Loucy (cell line): ENCODE data around the gene NRIP1.

Source experiments
- H2AFZ ChIP-seq: fragments of 200-600 bp; sonication (generic); 2 replicates; pipeline ENCODE4 v1.6.0; 2016; ENCODE audit warnings: antibody characterized with exemption, mild to moderate bottlenecking, low read length, moderate library complexity
- H3F3A ChIP-seq: fragments of 200-600 bp; 2 replicates; pipeline ENCODE4 v1.6.0; 2016; ENCODE audit warnings: antibody characterized with exemption, low read depth, mild to moderate bottlenecking
- H3K27me3 ChIP-seq: fragments of 200-600 bp; sonication (generic); 2 replicates; pipeline ENCODE4 v1.6.1; 2014; ENCODE audit warnings: low read length, mild to moderate bottlenecking; ENCODE audit not compliant: insufficient read depth, poor library complexity, severe bottlenecking
- H3K36me3 ChIP-seq: fragments of 200-600 bp; sonication (generic); 2 replicates; pipeline ENCODE4 v1.6.1; 2016; ENCODE audit warnings: low read length; ENCODE audit not compliant: insufficient read depth
- H3K4me1 ChIP-seq: fragments of 200-600 bp; sonication (generic); 2 replicates; pipeline ENCODE4 v1.5.1; 2014; ENCODE audit warnings: low read length, mild to moderate bottlenecking; ENCODE audit not compliant: insufficient read depth, poor library complexity, severe bottlenecking
- H3K4me2 ChIP-seq: fragments of 200-600 bp; sonication (generic); 2 replicates; pipeline ENCODE4 v1.6.0; 2014; ENCODE audit warnings: antibody characterized with exemption, low read length, low read depth, mild to moderate bottlenecking; ENCODE audit not compliant: poor library complexity, severe bottlenecking
- H3K4me3 ChIP-seq: fragments of 200-600 bp; sonication (generic); 2 replicates; pipeline ENCODE4 v1.5.1; 2014; ENCODE audit warnings: low read length, mild to moderate bottlenecking, mixed read lengths; ENCODE audit not compliant: poor library complexity, severe bottlenecking
- H3K79me2 ChIP-seq: fragments of 200-600 bp; sonication (generic); 2 replicates; pipeline ENCODE4 v1.6.1; 2014; ENCODE audit warnings: low read length; ENCODE audit not compliant: insufficient read depth
- H3K9ac ChIP-seq: fragments of 200-600 bp; sonication (generic); 2 replicates; pipeline ENCODE4 v1.6.0; 2014; ENCODE audit warnings: mild to moderate bottlenecking, low read depth, low read length, moderate library complexity; ENCODE audit not compliant: poor library complexity, severe bottlenecking
- H3K9me2 ChIP-seq: fragments of 200-600 bp; sonication (generic); replicated peaks from 2 replicates; pipeline ENCODE4 v1.6.1; 2016; ENCODE audit warnings: low read depth, low read length, mixed read lengths
- H3K9me3 ChIP-seq: fragments of 200-600 bp; sonication (generic); 2 replicates; pipeline ENCODE4 v1.6.1; 2014; ENCODE audit warnings: mild to moderate bottlenecking, antibody characterized with exemption, low read length, low read depth; ENCODE audit not compliant: insufficient read depth
- H4K20me1 ChIP-seq: fragments of 200-600 bp; sonication (generic); 2 replicates; pipeline ENCODE4 v1.6.0; 2014; ENCODE audit warnings: antibody characterized with exemption, low read length, mild to moderate bottlenecking; ENCODE audit not compliant: insufficient read depth, poor library complexity, severe bottlenecking
- CTCF ChIP-seq: fragments of 200-600 bp; sonication (generic); conservative IDR thresholded peaks from 2 replicates; pipeline ENCODE4 v1.5.1; 2014; ENCODE audit warnings: mild to moderate bottlenecking, antibody characterized with exemption, low read length
- EZH2phosphoT487 ChIP-seq: fragments of 200-600 bp; IDR thresholded peaks from 2 replicates; pipeline ENCODE4 v1.6.1; 2018; ENCODE audit warnings: antibody characterized with exemption, mild to moderate bottlenecking, moderate library complexity, borderline replicate concordance

Gene NRIP1

GRCh38 chr21:15060543-15061175, 4.1 kb downstream of the NRIP1 start:
- Histone ChIP-seq H3K9ac (peak overlapping the region; percentile 90), H3K4me2 (peak overlapping the region; percentile 75), H2AFZ (no peak overlapping the region), H3K4me3 (peak overlapping the region; percentile 92), H3K9me3 (no peaks in the 10 kb centered on the region), H3K4me1 (peaks cover 68% of the 10 kb centered on the region), H3K9me2 (no peaks in the 10 kb centered on the region), H3F3A (no peaks in the 10 kb centered on the region), H4K20me1 (peaks cover 68% of the 10 kb centered on the region), H3K27me3 (no peaks in the 10 kb centered on the region), H3K79me2 (peaks cover 88% of the 10 kb centered on the region), H3K36me3 (no peaks in the 10 kb centered on the region)
- TF ChIP-seq EZH2phosphoT487 (no peak), CTCF (no peak)

- H3K9me3 ChIP-seq: no peaks in the 10 kb centered on the region
- no peaks in the 10 kb centered on the region for H3F3A ChIP-seq
- H3K9me2 ChIP-seq: no peaks in the 10 kb centered on the region
- H3K4me1 ChIP-seq: peaks cover 79% of the 10 kb centered on the region
- H3K4me3 ChIP-seq: peak overlapping the region; percentile 92
- peak overlapping the region; percentile 54 for H3K9ac ChIP-seq
- no peak for TF ChIP-seq CTCF
- peaks cover 80% of the 10 kb centered on the region for H4K20me1 ChIP-seq
- H3K36me3 ChIP-seq: no peaks in the 10 kb centered on the region
- peak overlapping the region; percentile 75 for H3K4me2 ChIP-seq
- peaks cover 100% of the 10 kb centered on the region for H3K79me2 ChIP-seq
- no peaks in the 10 kb centered on the region for H3K27me3 ChIP-seq
- H2AFZ ChIP-seq: no peak overlapping the region
Measured at GRCh38 chr21:15059397-15059796, 5.4 kb downstream of the NRIP1 start.

GRCh38 chr21:15058854-15059263, 5.9 kb downstream of the NRIP1 start:
- Histone ChIP-seq H3F3A (no peaks in the 10 kb centered on the region), H3K4me3 (peak overlapping the region; percentile 92), H4K20me1 (peaks cover 86% of the 10 kb centered on the region), H2AFZ (no peak overlapping the region), H3K79me2 (peaks cover 100% of the 10 kb centered on the region), H3K9ac (peak overlapping the region; percentile 54), H3K4me2 (peak overlapping the region; percentile 75), H3K36me3 (no peaks in the 10 kb centered on the region), H3K4me1 (peaks cover 84% of the 10 kb centered on the region), H3K9me3 (no peaks in the 10 kb centered on the region), H3K27me3 (no peaks in the 10 kb centered on the region), H3K9me2 (no peaks in the 10 kb centered on the region)
- TF ChIP-seq CTCF: no peak
- no peak for TF ChIP-seq EZH2phosphoT487
